HG03378 (cell line): Measurements from ENCODE around the gene SPC24.
"Not testable (repeated sequence)": the region's sequence is repeated elsewhere in the genome, so short reads cannot be mapped to it uniquely, and the experiment has no call there.

Source experiments
- ATAC-seq: cut with Tn5 transposase; IDR thresholded peaks from one replicate; pipeline ENCODE4 v1.9.1; 2021; ENCODE audit warnings: mild to moderate bottlenecking, moderate library complexity; ENCODE audit not compliant: unreplicated experiment

SPC24 gene

GRCh38 chr19:11166281-11167142 lies 10.9 kb upstream of the SPC24 start:
- ATAC-seq = no peak

DNA sequence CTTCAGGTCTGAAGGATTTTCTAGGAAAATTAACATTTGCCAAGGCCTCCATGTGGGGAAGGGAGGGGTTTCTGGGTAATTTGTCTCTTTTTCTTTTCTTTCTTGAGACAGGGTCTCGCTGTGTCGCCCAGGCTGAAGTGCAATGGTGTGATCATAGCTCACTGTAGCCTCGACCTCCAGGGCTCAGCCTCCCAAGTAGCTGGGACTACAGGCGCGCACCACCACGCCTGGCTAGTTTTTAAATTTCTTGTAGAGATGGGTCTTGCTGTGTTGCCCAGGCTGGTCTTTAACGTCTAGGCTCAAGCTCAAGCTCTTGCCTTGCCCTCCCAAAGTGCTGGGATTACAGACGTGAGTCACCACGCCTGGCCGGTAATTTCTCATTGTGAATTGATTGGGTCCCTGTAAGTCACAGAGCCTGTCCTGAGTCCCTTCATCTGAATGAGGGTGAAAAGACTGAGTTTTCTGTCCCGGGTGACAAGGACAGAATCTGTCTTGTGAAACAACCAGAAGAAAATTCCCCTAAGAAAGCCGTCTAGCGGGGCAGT lies 10.0 kb upstream of the SPC24 start:
- no peak for ATAC-seq

GRCh38 chr19:11164879-11165406 lies 9.4 kb upstream of the SPC24 start:
- no peak for ATAC-seq

- no peak for ATAC-seq
These were observed 8.7 kb upstream of the SPC24 start for GRCh38 chr19:11164296-11164695.

- ATAC-seq = not testable (repeated sequence)
These were observed 4.8 kb upstream of the SPC24 start for GRCh38 chr19:11160440-11160768.

DNA sequence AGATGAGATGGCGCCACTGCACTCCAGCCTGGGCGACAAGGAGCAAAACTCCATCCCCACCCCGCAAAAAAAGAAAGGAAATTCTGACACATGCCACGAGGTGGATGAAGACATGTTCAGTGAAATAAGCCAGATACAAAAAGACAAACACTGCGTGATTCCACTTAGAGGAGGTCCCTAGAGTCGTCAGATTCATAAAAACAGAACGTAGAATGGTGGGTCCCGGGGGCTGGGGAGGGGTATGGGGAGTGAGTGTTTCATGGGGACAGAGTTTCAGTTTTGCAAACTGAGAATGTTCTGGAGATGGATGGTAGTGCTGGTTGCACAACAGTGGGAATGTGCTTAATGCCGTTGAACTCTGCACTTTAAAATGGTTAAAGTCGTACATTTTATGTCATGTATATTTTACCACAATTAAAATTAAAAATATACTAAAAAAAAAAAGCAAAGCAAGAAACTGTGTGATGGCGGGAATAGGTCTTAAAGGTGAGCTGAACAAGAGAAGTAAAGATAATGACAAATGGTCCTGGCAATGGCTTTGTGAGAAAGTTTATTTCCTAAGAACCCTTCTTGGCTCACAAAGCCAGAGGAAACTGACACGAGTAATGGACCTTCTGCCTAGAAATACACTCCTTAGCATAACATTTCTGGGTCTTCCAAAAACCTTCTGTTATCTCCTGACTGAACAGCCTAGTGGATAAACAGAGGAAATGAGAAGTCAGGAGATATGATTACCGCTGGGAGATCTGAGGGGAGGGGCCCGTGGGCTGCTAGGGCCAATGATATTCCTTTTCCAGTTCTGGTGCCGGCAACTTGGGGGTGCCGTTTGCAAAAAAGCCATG lies 4.2 kb upstream of the SPC24 start:
- no peak for ATAC-seq

DNA sequence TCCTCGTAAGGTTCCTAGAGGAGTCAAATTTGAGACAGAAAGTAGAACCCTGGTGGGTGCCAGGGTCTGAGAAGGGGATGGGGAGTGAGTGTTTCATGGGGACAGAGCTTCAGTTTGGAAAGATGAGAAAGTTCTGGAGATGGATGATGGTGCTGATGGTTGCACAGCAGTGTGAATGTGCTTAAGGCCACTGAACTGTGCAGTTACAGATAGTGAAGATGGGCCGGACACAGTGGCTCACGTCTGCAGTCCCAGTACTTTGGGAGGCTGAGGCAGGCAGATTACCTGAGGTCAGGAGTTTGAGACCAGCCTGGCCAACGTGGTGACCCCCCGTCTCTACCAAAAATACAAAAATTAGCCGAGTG lies 917 bp downstream of the SPC24 start:
- no peak for ATAC-seq

DNA sequence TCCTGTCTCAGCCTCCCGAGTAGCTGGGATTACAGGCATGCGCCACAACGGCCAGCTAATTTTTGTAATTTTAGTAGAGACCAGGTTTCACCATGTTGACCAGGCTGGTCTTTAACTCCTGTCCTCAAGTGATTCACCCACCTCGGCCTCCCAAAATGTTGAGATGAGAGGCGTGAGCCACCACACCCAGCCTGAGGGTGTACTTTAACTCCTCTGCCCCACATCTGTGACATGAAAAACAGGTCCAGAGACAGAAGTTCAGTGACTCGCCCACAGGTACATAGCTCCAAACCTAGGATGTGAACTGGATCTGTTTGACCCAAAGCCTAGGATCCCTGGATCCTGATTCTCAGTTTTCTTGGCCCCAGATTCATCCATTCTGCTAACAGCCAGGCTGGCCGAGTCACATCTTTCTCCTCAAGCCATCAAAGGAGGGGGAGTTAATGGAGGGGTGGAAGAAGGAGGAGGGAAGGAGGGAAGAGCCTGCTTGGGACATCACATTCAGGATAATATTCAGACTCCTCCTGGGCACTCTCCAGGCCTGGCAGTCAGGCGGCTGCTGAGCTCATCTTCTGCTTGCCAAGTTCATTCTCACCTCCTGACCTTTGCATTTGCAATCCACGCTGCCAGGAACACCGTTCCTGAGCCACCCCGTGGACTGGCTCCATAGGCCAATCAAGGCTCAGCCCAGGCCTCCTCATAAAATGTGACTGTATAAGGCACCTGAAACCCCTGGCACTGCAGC lies 3.1 kb downstream of the SPC24 start:
- no peak for ATAC-seq

- no peak for ATAC-seq
These were observed 4.4 kb downstream of the SPC24 start for GRCh38 chr19:11151181-11151580.

DNA sequence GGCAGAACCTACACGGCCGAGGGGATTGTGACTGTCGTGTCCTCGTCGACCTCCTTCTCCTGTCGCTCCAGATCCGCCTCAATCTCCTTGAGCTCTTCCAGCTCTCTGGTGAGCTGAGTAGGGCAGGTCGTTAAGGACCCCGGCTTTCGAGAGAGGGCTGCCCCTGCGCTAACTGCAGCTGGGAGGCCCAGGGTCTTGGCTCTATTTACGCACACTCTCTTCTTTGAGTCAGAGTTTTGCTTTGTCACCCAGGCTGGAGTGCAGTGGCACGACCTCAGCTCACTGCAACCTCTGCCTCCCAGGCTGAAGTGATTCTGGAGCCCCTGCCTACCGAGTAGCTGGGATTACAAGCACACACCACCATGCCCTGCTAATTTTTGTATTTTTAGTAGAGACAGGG lies 7.6 kb downstream of the SPC24 start:
- ATAC-seq = no peak

- no peak for ATAC-seq
These were observed 10.1 kb downstream of the SPC24 start for GRCh38 chr19:11145536-11145924.

DNA sequence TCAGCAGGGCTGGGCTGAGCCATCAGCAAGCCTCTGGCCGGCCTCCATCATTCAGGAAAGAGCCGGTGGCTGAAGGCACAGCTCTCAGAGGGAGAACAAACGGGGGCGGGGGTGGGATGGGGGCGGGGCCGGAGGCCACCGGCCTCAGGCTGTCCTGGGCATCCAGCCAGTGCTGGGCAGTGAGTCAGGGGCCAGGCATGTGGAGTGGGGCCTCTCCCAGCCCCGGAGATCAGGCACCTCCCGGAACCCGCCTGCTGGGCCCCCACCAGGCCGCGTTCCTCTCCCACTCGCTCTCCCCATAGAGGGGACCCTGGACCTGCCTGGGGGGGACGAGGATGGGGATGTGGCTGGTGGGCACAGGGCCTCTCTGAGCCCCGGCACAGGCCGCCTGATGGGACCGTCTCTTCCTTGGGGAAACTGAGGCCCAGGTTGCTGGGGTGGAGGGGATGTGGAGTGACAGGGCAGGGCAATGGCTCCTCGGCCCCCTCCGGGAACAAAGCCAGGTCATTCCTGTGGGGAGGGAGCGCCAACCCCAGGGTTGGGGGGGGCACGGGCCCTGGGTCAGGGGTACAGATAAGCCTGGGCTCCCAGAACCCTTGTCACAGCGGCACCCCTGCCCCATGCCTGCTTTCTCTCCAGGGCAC lies 12.9 kb downstream of the SPC24 start:
- no peak for ATAC-seq

DNA sequence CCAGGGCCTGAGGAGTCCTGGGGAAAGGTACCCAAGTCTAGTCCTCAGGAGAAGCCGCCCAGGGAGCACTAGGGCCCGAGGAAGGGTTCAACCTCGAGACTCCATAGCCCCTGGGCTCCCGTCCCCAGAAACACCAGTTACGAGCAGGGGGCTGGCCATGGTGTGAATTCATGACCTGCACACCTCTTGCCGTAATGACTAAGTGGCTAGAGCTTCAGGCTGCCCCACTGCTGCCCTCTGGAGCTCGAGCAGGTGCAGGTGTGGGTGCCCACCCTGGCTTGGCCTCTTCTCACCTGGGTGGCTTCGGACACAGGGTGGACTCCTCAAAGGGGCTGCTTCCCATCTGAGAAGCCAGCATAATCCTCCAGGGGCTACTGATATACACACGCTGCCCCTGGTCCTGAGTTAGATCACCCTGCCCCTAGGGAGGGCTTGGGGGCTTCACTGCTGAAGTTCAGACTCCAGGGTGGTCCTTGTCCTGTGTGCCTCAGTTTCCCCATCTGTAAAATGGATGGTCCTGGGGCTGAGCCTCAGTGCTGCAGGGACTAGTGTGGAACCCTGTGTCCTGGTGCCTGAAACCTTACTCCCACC lies 13.6 kb downstream of the SPC24 start:
- no peak for ATAC-seq

DNA sequence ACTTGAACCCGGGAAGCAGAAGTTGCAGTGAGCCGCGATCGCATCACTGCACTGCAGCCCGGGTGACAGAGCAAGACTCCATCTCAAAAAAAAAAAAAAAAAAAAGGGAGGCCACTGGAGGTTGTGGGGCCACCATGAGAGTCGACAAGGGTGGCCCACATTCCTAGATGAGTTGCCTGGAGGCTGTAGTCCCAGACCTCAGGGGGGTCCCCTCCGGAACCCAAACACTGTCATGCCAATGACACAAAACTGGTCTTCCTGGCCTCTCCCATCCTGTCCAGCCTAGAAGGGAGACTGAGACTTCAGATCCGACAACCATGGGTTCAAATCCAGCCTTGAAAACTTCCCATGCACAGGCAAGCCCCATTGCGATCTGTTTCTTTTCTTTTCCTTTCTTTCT lies 14.7 kb downstream of the SPC24 start:
- no peak for ATAC-seq

DNA sequence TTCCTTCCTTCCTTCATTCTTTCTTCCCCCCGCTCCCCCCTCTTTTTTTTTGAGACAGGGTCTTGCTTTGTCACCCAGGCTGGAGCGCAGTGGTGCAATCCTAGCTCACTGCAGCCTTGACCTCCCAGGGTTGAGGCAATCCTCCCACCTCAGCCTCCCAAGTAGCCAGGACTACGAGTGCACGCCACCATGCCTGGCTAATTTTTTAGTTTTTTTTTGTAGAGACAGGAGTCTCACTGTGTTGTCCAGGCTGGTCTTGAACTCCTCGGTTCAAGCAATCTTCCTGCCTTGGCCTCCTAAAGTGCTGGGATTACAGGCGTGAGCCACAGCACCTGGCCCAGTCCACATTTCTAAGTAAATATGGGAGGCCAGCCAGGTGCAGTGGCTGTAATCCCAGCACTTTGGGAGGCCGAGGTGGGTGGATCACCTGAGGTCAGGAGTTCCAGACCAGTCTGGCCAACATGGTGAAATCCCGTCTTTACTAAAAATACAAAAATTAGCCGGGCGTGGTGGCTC lies 15.5 kb downstream of the SPC24 start:
- not testable (repeated sequence) for ATAC-seq

GRCh38 chr19:11138601-11139300 lies 16.8 kb downstream of the SPC24 start:
- ATAC-seq = no peak

DNA sequence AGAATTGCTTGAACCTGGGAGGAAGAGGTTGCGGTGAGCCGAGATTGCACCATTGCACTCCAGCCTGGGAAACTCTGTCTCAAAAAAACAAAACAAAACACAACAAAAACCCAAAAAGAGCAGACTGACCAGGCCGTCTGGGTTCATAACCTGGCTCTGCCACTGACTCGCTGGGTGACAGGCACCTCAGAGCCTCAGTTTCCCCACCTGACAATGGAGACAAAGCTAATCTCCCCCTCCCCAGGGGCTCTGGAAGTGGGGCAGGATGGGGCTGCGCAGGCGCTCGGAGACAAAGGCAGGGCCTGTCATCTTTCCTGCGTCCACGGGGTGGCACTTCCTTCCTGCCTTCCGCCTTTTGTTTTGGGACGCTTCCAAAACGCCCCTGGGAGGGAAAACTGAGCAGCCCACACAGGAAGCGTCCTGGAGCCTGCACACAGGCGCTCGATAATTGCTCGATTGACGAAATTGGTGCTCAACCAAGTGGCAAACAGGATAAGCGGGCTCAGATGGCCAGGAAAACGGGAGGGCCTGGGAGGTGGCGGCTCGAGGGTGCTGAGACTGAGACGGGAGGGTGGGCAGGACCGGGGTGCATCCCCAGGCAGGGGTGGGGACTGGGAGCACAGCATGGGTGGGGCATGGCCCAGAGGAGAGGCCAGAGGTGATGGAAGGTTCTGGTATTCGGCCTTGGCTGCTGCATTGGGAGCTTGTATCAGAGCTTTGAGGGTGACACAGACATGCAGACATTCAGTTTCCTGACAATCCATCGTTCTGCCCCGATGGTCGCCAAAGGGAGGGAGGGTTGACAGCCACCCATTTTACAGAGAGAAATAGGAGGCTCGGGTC lies 17.8 kb downstream of the SPC24 start:
- no peak for ATAC-seq

DNA sequence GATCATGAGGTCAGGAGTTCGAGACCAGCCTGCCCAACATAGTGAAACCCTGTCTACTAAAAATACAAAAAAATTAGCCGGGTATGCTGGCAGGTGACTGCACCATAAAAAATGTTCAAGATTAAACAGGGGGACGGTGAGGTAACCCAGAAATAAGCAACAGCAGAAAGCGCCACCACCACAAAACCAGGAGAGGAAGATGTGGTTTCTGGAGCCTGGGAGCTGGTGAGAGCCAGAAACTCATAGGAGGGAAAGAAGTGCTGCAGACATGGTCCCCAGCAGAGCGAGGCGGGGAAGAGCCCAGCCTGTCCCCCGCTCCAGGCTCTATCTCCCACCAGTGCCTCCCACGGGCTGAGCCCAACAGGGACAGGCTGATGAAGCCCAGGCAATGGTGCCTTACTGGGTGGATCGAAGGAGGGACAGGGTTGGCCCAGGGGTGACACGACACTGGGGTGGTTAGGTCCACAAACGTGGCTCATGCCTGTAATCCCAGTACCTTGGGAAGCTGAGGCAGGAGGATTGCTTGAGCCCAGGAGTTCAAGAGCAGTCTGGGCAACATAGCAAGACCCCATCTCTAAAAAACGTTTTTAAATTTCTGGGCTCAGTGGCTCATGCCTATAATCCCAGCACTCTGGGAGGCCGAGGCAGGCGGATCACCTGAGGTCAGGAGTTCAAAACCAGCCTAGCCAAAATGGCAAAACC lies 19.0 kb downstream of the SPC24 start:
- no peak for ATAC-seq
